NCI-H146 treated with DMSO at 0.1 percent for 48 hours (cell line): ENCODE results near the gene OGN.

Experiments
- DNase-seq: peaks from one replicate; lab custom pipeline; 2025; ENCODE audit not compliant: unreplicated experiment; lab: John Stamatoyannopoulos, UW

Gene OGN

GRCh38 chr9:92405818-92406217 lies 1.4 kb upstream of the OGN start:
- no peak for DNase-seq

GRCh38 chr9:92402826-92403745 lies 1.3 kb downstream of the OGN start:
- DNase-seq: no peak

GRCh38 chr9:92402360-92402759 lies 2.0 kb downstream of the OGN start:
- DNase-seq: no peak

GRCh38 chr9:92397853-92398252 lies 6.5 kb downstream of the OGN start:
- DNase-seq: no peak

GRCh38 chr9:92395617-92396016 lies 8.8 kb downstream of the OGN start:
- no peak for DNase-seq

- DNase-seq: no peak
Observed at GRCh38 chr9:92393686-92394085, 10.7 kb downstream of the OGN start.

- no peak for DNase-seq
Observed at GRCh38 chr9:92392690-92393089, 11.7 kb downstream of the OGN start.

GRCh38 chr9:92385953-92386352 lies 18.4 kb downstream of the OGN start:
- DNase-seq: no peak

- peak; percentile 7 for DNase-seq
Observed at GRCh38 chr9:92385477-92385876, 18.9 kb downstream of the OGN start.

- no peak for DNase-seq
Observed at GRCh38 chr9:92385001-92385400, 19.4 kb downstream of the OGN start.

GRCh38 chr9:92384375-92384774 lies 20.0 kb downstream of the OGN start:
- DNase-seq: no peak

- no peak for DNase-seq
Observed at GRCh38 chr9:92381775-92382174, 22.6 kb downstream of the OGN start.

GRCh38 chr9:92380603-92381002 lies 23.8 kb downstream of the OGN start:
- no peak for DNase-seq

- DNase-seq: peak; percentile 71
Observed at GRCh38 chr9:92378865-92379560, 25.4 kb downstream of the OGN start.

- peak; percentile 76 for DNase-seq
Observed at GRCh38 chr9:92377876-92378275, 26.5 kb downstream of the OGN start.

GRCh38 chr9:92373167-92373566 lies 31.2 kb downstream of the OGN start:
- DNase-seq: no peak

GRCh38 chr9:92369075-92369474 lies 35.3 kb downstream of the OGN start:
- no peak for DNase-seq

GRCh38 chr9:92360083-92360482 lies 44.3 kb downstream of the OGN start:
- DNase-seq: no peak

GRCh38 chr9:92359394-92359995 lies 44.9 kb downstream of the OGN start:
- no peak for DNase-seq

GRCh38 chr9:92353051-92353450 lies 51.3 kb downstream of the OGN start:
- no peak for DNase-seq

- no peak for DNase-seq
Observed at GRCh38 chr9:92350740-92351133, 53.6 kb downstream of the OGN start.
